Neural cell (in vitro differentiated cells): ENCODE data around the gene CTNNA2. TPM values are rescaled to one million over a fixed set of nuclear protein-coding genes. Genes with fewer than 3 reads are reported as not detected.

Experiments
- H2AFZ ChIP-seq: fragments of 200-600, 300-800 bp; sonication (generic), shearing (Covaris generic); 2 replicates; pipeline ENCODE4 v1.6.0; 2014; ENCODE audit warnings: low read depth, mild to moderate bottlenecking, antibody characterized with exemption, low read length, moderate library complexity
- H3F3A ChIP-seq: fragments of 200-600 bp; shearing (Covaris generic); 2 replicates; pipeline ENCODE4 v1.6.1; 2016; ENCODE audit warnings: mild to moderate bottlenecking, moderate library complexity, mixed read lengths, antibody characterized with exemption, low read length; ENCODE audit not compliant: insufficient read depth, poor library complexity, severe bottlenecking
- H3K27ac ChIP-seq: fragments of 200-600, 300-800 bp; sonication (generic), shearing (Covaris generic); 2 replicates; pipeline ENCODE4 v1.5.1; 2014; ENCODE audit warnings: mild to moderate bottlenecking, low read length, moderate library complexity
- H3K27me3 ChIP-seq: fragments of 300-800, 200-600 bp; sonication (generic), shearing (Covaris generic); 2 replicates; pipeline ENCODE4 v1.6.0; 2014; ENCODE audit warnings: mild to moderate bottlenecking, low read depth, low read length, moderate library complexity; ENCODE audit not compliant: insufficient read depth
- H3K36me3 ChIP-seq: fragments of 300-800, 200-600 bp; sonication (generic), shearing (Covaris generic); 2 replicates; pipeline ENCODE4 v1.5.1; 2014; ENCODE audit warnings: mild to moderate bottlenecking, antibody characterized with exemption, low read length, moderate library complexity; ENCODE audit not compliant: insufficient read depth
- H3K4me2 ChIP-seq: fragments of 300-800, 200-600 bp; sonication (generic), shearing (Covaris generic); 2 replicates; pipeline ENCODE4 v1.6.0; 2014; ENCODE audit warnings: mild to moderate bottlenecking, low read length
- H3K4me3 ChIP-seq: fragments of 300-800, 200-600 bp; sonication (generic), shearing (Covaris generic); 2 replicates; pipeline ENCODE4 v1.5.1; 2014; ENCODE audit warnings: mild to moderate bottlenecking, low read length, moderate library complexity
- H3K79me2 ChIP-seq: fragments of 200-600 bp; shearing (Covaris generic); replicated peaks from 2 replicates; pipeline ENCODE4 v1.6.0; 2014; ENCODE audit warnings: mild to moderate bottlenecking, low read length, moderate library complexity; ENCODE audit not compliant: insufficient read depth
- H3K9ac ChIP-seq: fragments of 300-800, 200-600 bp; sonication (generic), shearing (Covaris generic); 2 replicates; pipeline ENCODE4 v1.6.1; 2016; ENCODE audit warnings: mild to moderate bottlenecking, low read length, mixed read lengths
- H3K9me2 ChIP-seq: fragments of 200-600 bp; shearing (Covaris generic); 2 replicates; pipeline ENCODE4 v1.6.1; 2016; ENCODE audit warnings: mild to moderate bottlenecking, low read length, mixed read lengths; ENCODE audit not compliant: insufficient read depth
- H3K9me3 ChIP-seq: fragments of 200-600, 300-800 bp; sonication (generic), shearing (Covaris generic); 2 replicates; pipeline ENCODE4 v1.6.1; 2016; ENCODE audit warnings: mild to moderate bottlenecking, mixed run types, low read length, moderate library complexity, mixed read lengths
- H4K20me1 ChIP-seq: fragments of 200-600 bp; shearing (Covaris generic); 2 replicates; pipeline ENCODE4 v1.6.1; 2016; ENCODE audit warnings: mild to moderate bottlenecking, mixed run types; ENCODE audit not compliant: insufficient read depth
- EP300 ChIP-seq: fragments of 450-650 bp; conservative IDR thresholded peaks from 2 replicates; pipeline ENCODE4 v1.6.1; 2014; ENCODE audit warnings: antibody characterized with exemption, mild to moderate bottlenecking, moderate library complexity; ENCODE audit not compliant: poor library complexity, severe bottlenecking
- EZH2 ChIP-seq: fragments of 200-600, 300-800 bp; shearing (Covaris generic), sonication (generic); IDR thresholded peaks from 2 replicates; pipeline ENCODE4 v1.6.1; 2014; ENCODE audit warnings: antibody characterized with exemption, low read length, borderline replicate concordance, mild to moderate bottlenecking; ENCODE audit not compliant: insufficient read depth, poor library complexity, severe bottlenecking
- MXI1 ChIP-seq: fragments of 450-650 bp; conservative IDR thresholded peaks from 2 replicates; pipeline ENCODE4 v1.6.1; 2014; ENCODE audit warnings: antibody characterized with exemption, mild to moderate bottlenecking; ENCODE audit not compliant: poor library complexity, severe bottlenecking
- POLR2AphosphoS5 ChIP-seq: IDR thresholded peaks from 2 replicates; pipeline ENCODE4 v1.6.1; 2012
- RAD21 ChIP-seq: fragments of 450-650 bp; conservative IDR thresholded peaks from 2 replicates; pipeline ENCODE4 v1.6.1; 2014; ENCODE audit warnings: antibody characterized with exemption, mild to moderate bottlenecking, moderate library complexity
- REST ChIP-seq: IDR thresholded peaks from 2 replicates; pipeline ENCODE4 v1.6.1; 2012; ENCODE audit warnings: borderline replicate concordance
- SMC3 ChIP-seq: fragments of 450-650 bp; conservative IDR thresholded peaks from 2 replicates; pipeline ENCODE4 v1.6.1; 2014; ENCODE audit warnings: antibody characterized with exemption, mild to moderate bottlenecking, moderate library complexity; ENCODE audit not compliant: poor library complexity
- TAF1 ChIP-seq: IDR thresholded peaks from 2 replicates; pipeline ENCODE4 v1.6.1; 2012; ENCODE audit warnings: low read depth
- polyA plus RNA-seq: library from polyadenylated mRNA; depleted of rRNA; stranded (reverse); fragments of >200 nt; gene quantifications from 2 replicates; pipeline ENCODE4 v1.2.3, GENCODE V29; 2014
- TF ChIP-seq, protein P1 (sequence below): fragments of 450-650 bp; IDR thresholded peaks from 2 replicates; pipeline ENCODE4 v1.5.1; 2014; ENCODE audit warnings: antibody characterized with exemption, mild to moderate bottlenecking, moderate library complexity; ENCODE audit not compliant: poor library complexity, severe bottlenecking

The CTNNA2 gene
- polyA plus RNA-seq, 1 donor from 2014 or later: 194 TPM

DNA sequence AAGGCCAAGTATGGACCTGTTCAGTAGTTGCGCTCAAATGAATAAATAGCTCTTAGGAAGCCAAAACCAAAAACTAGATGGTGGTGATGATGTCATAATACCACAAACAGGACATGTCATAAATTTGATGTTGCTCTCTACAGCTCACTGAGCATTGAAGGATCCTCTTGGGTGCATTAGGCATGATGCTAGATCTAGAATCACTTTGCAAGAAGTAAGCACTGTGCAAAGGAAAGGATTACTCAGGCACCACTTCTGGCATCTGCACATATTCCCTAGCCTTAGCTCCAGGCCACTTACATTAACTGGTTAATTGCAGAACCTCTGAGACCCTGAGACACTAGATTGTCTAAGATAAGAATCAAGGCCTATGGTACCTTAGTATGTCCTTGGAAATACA, 733.7 kb downstream of the CTNNA2 start:
- Histone ChIP-seq H2AFZ (no peak overlapping the region), H3K79me2 (no peaks in the 10 kb centered on the region), H3K36me3 (no peaks in the 10 kb centered on the region), H4K20me1 (no peaks in the 10 kb centered on the region), H3K9me2 (no peaks in the 10 kb centered on the region), H3F3A (no peaks in the 10 kb centered on the region), H3K4me2 (no peak overlapping the region), H3K9ac (no peak overlapping the region), H3K27me3 (no peaks in the 10 kb centered on the region), H3K27ac (no peak overlapping the region), H3K9me3 (no peaks in the 10 kb centered on the region), H3K4me3 (no peak overlapping the region)
- no peak for TF ChIP-seq MXI1
- TF ChIP-seq, protein P1, sequence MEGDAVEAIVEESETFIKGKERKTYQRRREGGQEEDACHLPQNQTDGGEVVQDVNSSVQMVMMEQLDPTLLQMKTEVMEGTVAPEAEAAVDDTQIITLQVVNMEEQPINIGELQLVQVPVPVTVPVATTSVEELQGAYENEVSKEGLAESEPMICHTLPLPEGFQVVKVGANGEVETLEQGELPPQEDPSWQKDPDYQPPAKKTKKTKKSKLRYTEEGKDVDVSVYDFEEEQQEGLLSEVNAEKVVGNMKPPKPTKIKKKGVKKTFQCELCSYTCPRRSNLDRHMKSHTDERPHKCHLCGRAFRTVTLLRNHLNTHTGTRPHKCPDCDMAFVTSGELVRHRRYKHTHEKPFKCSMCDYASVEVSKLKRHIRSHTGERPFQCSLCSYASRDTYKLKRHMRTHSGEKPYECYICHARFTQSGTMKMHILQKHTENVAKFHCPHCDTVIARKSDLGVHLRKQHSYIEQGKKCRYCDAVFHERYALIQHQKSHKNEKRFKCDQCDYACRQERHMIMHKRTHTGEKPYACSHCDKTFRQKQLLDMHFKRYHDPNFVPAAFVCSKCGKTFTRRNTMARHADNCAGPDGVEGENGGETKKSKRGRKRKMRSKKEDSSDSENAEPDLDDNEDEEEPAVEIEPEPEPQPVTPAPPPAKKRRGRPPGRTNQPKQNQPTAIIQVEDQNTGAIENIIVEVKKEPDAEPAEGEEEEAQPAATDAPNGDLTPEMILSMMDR: no peak
- no peak for TF ChIP-seq REST
- TF ChIP-seq SMC3: no peak
- no peak for TF ChIP-seq EP300
- TF ChIP-seq RAD21: no peak
- TF ChIP-seq POLR2AphosphoS5: no peak
- TF ChIP-seq TAF1: no peak
- TF ChIP-seq EZH2: no peak

- Histone ChIP-seq H3K27ac (no peak overlapping the region), H3K36me3 (no peaks in the 10 kb centered on the region), H3K9me2 (no peaks in the 10 kb centered on the region), H3K27me3 (no peaks in the 10 kb centered on the region), H3K79me2 (no peaks in the 10 kb centered on the region), H3F3A (no peaks in the 10 kb centered on the region), H3K9me3 (no peaks in the 10 kb centered on the region), H3K9ac (no peak overlapping the region), H3K4me2 (no peak overlapping the region), H3K4me3 (no peak overlapping the region), H4K20me1 (no peaks in the 10 kb centered on the region), H2AFZ (no peak overlapping the region)
- TF ChIP-seq TAF1: no peak
- no peak for TF ChIP-seq MXI1
- TF ChIP-seq POLR2AphosphoS5: no peak
- no peak for TF ChIP-seq EP300
- TF ChIP-seq SMC3: no peak
- TF ChIP-seq, protein P1: no peak
- no peak for TF ChIP-seq EZH2
- no peak for TF ChIP-seq RAD21
- no peak for TF ChIP-seq REST
These were observed 734.5 kb downstream of the CTNNA2 start for GRCh38 chr2:80247339-80247738.
